Measurements from ENCODE around the gene RPP14.
A peak's percentile ranks its signal among the peaks of the same experiment; 100 is the strongest.

The RPP14 gene

GRCh38 chr3:58349792-58350626 lies 44.0 kb downstream of the RPP14 start:
- TF ChIP-seq, protein P1, sequence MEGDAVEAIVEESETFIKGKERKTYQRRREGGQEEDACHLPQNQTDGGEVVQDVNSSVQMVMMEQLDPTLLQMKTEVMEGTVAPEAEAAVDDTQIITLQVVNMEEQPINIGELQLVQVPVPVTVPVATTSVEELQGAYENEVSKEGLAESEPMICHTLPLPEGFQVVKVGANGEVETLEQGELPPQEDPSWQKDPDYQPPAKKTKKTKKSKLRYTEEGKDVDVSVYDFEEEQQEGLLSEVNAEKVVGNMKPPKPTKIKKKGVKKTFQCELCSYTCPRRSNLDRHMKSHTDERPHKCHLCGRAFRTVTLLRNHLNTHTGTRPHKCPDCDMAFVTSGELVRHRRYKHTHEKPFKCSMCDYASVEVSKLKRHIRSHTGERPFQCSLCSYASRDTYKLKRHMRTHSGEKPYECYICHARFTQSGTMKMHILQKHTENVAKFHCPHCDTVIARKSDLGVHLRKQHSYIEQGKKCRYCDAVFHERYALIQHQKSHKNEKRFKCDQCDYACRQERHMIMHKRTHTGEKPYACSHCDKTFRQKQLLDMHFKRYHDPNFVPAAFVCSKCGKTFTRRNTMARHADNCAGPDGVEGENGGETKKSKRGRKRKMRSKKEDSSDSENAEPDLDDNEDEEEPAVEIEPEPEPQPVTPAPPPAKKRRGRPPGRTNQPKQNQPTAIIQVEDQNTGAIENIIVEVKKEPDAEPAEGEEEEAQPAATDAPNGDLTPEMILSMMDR (IDR thresholded peaks at IDR 0.05; ENCODE audit: insufficient read depth, low read depth, low read length, missing control alignments): no peak
- peak; percentile 93 for DNase-seq (ENCODE audit: low read depth)
- no peak overlapping the region for H3K4me3 ChIP-seq (ENCODE audit: low read depth, low read length)

DNA sequence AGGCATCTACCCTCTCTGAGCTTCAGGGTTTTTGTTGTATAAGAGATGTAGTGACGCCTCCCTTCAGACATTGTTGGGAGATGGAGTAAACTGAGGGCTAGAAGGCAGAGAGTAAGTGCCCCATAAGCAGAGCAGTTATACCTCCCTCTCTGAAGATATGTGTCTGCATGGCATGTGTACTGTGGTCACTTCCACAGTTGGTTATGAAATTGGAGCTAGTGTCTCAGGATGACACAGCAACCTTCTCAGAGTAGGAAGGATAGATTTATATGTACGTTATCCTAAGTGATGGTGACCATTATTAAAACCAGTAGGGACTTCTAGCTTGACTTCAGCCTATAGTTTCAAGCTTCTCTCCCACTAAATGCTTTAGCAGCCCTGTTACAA lies 44.6 kb downstream of the RPP14 start:
- no peak overlapping the region for H3K4me3 ChIP-seq (ENCODE audit: low read depth, low read length)
- peak; percentile 31 for DNase-seq (ENCODE audit: low read depth)
- TF ChIP-seq, protein P1 (IDR thresholded peaks at IDR 0.05; ENCODE audit: insufficient read depth, low read depth, low read length, missing control alignments): no peak

GRCh38 chr3:58351920-58352319 lies 45.9 kb downstream of the RPP14 start:
- no peak overlapping the region for H3K4me3 ChIP-seq (ENCODE audit: low read depth, low read length)
- TF ChIP-seq, protein P1 (IDR thresholded peaks at IDR 0.05; ENCODE audit: insufficient read depth, low read depth, low read length, missing control alignments): no peak
- DNase-seq (ENCODE audit: low read depth): peak; percentile 26

- no peak overlapping the region for H3K4me3 ChIP-seq (ENCODE audit: low read depth, low read length)
- TF ChIP-seq, protein P1 (IDR thresholded peaks at IDR 0.05; ENCODE audit: insufficient read depth, low read depth, low read length, missing control alignments): no peak
- DNase-seq (ENCODE audit: low read depth): no peak
Measured at GRCh38 chr3:58352626-58353025, 46.6 kb downstream of the RPP14 start.

GRCh38 chr3:58353722-58354553 lies 47.9 kb downstream of the RPP14 start:
- TF ChIP-seq, protein P1 (IDR thresholded peaks at IDR 0.05; ENCODE audit: insufficient read depth, low read depth, low read length, missing control alignments): no peak
- no peak overlapping the region for H3K4me3 ChIP-seq (ENCODE audit: low read depth, low read length)
- peak; percentile 15 for DNase-seq (ENCODE audit: low read depth)

DNA sequence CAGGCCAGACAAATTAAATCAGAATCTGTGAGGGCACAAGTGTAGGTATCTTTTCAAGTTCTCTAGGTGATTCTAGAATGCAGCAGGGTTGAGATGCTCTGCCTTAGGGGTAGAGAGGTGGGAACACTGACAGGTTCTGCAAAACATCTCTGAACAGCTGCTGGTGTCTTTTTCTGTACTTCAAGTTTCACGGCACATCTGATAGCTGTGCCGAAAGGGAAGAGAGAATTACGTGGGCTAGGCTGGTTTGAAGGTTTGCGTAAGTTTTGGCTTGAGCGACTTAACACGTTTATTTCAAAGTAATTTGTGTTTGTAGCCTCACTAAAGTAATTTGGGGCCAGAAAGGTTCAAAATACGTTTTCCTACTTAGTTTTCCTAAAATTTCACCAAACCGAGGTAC lies 49.1 kb downstream of the RPP14 start:
- DNase-seq (ENCODE audit: low read depth): peak; percentile 56
- no peak overlapping the region for H3K4me3 ChIP-seq (ENCODE audit: low read depth, low read length)
- TF ChIP-seq, protein P1 (IDR thresholded peaks at IDR 0.05; ENCODE audit: insufficient read depth, low read depth, low read length, missing control alignments): no peak

Data from GM12865 (cell line).